Naive B cell (primary cell): Measurements from ENCODE around the gene PJVK. TPM values are rescaled to one million over a fixed set of nuclear protein-coding genes. Genes with fewer than 3 reads are reported as not detected.

ENCODE experiments used
- ATAC-seq, 2 donors: fragments of 150-1000 bp; cut with Tn5 transposase; 2 replicates each; pipeline ENCODE4 v1.10.0; 2021; ENCODE audit warnings: low read depth in 2 of 2, mild to moderate bottlenecking in 2 of 2, moderate library complexity in 2 of 2
- DNase-seq: peaks from one replicate; pipeline ENCODE4 v3.0.0; 2022
- H3K27ac Mint-ChIP-seq, 6 donors: one replicate each; pipeline ENCODE4 v1.8.0; 2020 to 2022; ENCODE audit warnings: mild to moderate bottlenecking in 6 of 6, mixed read lengths in 6 of 6, moderate library complexity in 5 of 6, inconsistent platforms in 2 of 6
- H3K27me3 Mint-ChIP-seq, 3 donors: one replicate each; pipeline ENCODE4 v1.8.0; 2021 to 2022; ENCODE audit warnings: mixed read lengths in 3 of 3, mild to moderate bottlenecking in 1 of 3
- H3K36me3 Mint-ChIP-seq, 2 donors: one replicate each; pipeline ENCODE4 v1.8.0; 2020 to 2022; ENCODE audit warnings: mixed read lengths in 2 of 2, inconsistent platforms in 1 of 2, mild to moderate bottlenecking in 1 of 2
- H3K4me1 Mint-ChIP-seq, 3 donors: one replicate each; pipeline ENCODE4 v1.8.0; 2020 to 2022; ENCODE audit warnings: mixed read lengths in 3 of 3, inconsistent platforms in 1 of 3, mild to moderate bottlenecking in 1 of 3, moderate library complexity in 1 of 3
- H3K4me3 Mint-ChIP-seq, 8 donors: one replicate each; pipeline ENCODE4 v1.8.0; 2020 to 2022; ENCODE audit warnings: mild to moderate bottlenecking in 8 of 8, mixed read lengths in 8 of 8, moderate library complexity in 8 of 8, inconsistent platforms in 2 of 8
- H3K9me3 Mint-ChIP-seq, 7 donors: one replicate each; pipeline ENCODE4 v1.8.0; 2020 to 2022; ENCODE audit warnings: mixed read lengths in 7 of 7, mild to moderate bottlenecking in 5 of 7, inconsistent platforms in 2 of 7, moderate library complexity in 1 of 7
- polyA plus RNA-seq, 6 donors: library from polyadenylated mRNA; unstranded; fragments of 300-500 nt; fragmentation: Illumina TruSeq; gene quantifications; one replicate each; pipeline ENCODE4 v1.2.3, GENCODE V29; 2021; ENCODE audit warnings: low read depth in 6 of 6

Gene PJVK
- polyA plus RNA-seq, 6 donors from 2014 or later, result 0.24 to 0.68 (median 0.46) TPM; not detected in 2

DNA sequence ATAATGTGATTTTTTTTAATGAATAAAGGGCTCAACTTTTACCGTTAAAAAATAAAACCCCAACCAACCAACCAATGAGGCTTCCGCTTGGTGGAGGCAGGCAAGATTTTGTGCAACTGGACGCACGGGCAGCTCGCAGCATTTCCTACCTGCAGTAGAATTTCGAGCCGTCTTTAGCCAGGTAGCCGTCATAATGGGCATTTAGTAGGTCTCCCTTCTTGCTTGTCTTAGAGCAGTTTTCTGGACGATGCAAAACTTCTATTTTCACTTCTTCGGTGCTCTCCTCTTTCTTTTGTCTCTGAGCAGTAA is 26.9 kb downstream of the PJVK start:
- Mint-ChIP-seq H3K4me1 (peaks cover 22 to 47% (median 39%) of the 10 kb centered on the region in 3 donors), H3K27me3 (no peaks in the 10 kb centered on the region), H3K36me3 (no peaks in the 10 kb centered on the region), H3K27ac (peak overlapping the region; percentile 96 to 100 (median 99)), H3K4me3 (peak overlapping the region; percentile 94 to 99 (median 98)), H3K9me3 (no peaks in the 10 kb centered on the region)
- DNase-seq (no peak), ATAC-seq (peak in 1 of 2 donors; percentile 0)

DNA sequence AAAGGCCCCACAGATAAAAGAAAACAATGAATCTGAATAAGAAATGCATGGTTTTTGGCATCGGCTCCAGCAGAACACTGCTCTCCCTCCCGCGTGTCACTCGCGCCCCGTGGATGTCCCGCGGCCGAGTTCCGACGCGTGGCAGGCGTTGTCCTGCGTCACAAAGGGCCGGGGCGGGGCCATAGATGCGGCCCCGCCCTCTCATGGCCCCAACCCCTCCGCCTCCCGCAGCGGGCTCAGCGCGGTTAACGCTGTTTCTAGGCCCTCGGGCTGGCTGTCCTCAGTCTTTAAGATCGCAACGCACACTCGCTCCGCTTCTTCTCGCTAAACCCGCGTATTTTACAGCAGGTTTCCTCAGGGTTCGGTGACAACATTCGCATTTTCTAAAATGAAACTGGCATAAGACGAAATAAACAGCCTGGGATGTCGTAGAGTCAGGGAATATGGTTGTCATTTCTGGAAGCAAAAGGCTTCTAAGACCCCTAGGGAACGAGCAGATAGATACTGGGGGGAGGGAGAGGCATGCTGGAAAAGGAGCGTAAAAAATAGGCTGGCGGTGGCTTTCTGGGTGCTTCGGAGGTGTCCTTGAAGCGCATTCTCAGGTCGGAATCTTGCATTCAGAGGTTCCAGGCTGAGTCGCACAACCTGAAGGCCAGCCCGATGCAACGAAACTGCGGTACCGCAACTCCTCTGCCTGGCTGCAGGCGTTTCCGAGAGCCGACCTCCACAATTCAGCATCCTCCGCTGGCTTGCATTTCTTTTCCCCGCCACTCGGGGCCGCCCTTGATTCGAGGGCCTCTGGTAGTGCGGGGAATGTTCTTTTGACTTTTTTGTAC is 27.5 kb downstream of the PJVK start, which contains the start of gene FKBP7:
Gene FKBP7, minus strand, starts transcription at position 162 of the 836 bp plus-strand sequence. Its CDS starts 101 bp downstream, at position 61.
- peak; percentile 75 to 78 for ATAC-seq
- peak; percentile 80 for DNase-seq
- Mint-ChIP-seq H3K27ac (peak within 1 kb of the TSS; percentile 96 to 100 (median 99)), H3K4me1 (peaks cover 22 to 48% (median 40%) of the 10 kb centered on the region in 3 donors), H3K9me3 (no peaks in the 10 kb centered on the region), H3K27me3 (no peaks in the 10 kb centered on the region), H3K4me3 (peak within 1 kb of the TSS; percentile 94 to 99 (median 98)), H3K36me3 (no peaks in the 10 kb centered on the region)

DNA sequence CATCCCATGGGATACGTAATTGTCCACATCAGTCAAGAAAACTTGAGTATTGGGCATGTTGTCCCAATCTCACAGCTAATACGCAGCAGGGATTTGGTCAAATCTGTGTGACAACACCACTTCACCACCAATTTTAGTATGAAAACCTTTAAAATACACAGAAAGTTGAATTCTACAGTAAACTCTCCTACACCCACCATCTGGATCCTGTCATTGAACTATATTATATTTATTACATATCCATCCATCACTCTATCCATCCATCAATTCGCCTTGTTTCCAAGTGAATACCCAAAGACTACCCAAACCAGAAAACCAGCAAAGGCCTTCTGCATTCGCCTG is 28.1 kb downstream of the PJVK start:
- peaks cover 22 to 48% (median 40%) of the 10 kb centered on the region in 3 donors for H3K4me1 Mint-ChIP-seq

DNA sequence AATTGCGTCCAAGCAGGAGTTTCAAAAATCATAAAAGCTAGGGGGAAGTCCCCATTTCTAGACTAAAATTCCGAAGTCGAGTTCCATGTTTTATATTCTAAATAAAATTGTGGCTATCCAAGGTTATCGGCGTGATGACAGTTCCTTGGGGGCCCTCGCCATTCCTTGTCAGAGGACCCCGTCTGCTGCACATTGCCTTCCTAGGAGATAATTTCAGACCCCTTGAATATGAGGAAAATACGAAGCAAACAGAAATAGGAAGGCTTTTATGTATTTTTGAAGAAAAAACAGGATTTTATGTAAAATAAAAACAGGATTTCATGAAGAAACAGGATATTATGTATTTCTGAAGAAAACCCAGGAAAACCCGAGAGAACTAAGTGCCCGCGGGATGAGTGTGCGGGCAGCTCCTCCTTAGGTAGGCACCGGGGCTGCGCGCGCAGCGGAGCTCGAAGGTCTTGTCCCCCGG is 28.6 kb downstream of the PJVK start:
- Mint-ChIP-seq H3K36me3 (no peaks in the 10 kb centered on the region), H3K27ac (peak overlapping the region; percentile 69 to 99 (median 96)), H3K4me1 (peaks cover 27 to 53% (median 44%) of the 10 kb centered on the region in 3 donors), H3K27me3 (no peaks in the 10 kb centered on the region), H3K4me3 (peak overlapping the region; percentile 94 to 99 (median 98)), H3K9me3 (no peaks in the 10 kb centered on the region)
- DNase-seq, result no peak
- no peak for ATAC-seq

More for the DNA sequence above, 28.1 kb downstream of the PJVK start:
- no peaks in the 10 kb centered on the region for H3K9me3 Mint-ChIP-seq
- ATAC-seq, result no peak
- no peaks in the 10 kb centered on the region for H3K27me3 Mint-ChIP-seq
- no peaks in the 10 kb centered on the region for H3K36me3 Mint-ChIP-seq
- no peak for DNase-seq
- peak overlapping the region; percentile 94 to 99 (median 98) for H3K4me3 Mint-ChIP-seq
- peak overlapping the region; percentile 96 to 100 (median 99) for H3K27ac Mint-ChIP-seq

DNA sequence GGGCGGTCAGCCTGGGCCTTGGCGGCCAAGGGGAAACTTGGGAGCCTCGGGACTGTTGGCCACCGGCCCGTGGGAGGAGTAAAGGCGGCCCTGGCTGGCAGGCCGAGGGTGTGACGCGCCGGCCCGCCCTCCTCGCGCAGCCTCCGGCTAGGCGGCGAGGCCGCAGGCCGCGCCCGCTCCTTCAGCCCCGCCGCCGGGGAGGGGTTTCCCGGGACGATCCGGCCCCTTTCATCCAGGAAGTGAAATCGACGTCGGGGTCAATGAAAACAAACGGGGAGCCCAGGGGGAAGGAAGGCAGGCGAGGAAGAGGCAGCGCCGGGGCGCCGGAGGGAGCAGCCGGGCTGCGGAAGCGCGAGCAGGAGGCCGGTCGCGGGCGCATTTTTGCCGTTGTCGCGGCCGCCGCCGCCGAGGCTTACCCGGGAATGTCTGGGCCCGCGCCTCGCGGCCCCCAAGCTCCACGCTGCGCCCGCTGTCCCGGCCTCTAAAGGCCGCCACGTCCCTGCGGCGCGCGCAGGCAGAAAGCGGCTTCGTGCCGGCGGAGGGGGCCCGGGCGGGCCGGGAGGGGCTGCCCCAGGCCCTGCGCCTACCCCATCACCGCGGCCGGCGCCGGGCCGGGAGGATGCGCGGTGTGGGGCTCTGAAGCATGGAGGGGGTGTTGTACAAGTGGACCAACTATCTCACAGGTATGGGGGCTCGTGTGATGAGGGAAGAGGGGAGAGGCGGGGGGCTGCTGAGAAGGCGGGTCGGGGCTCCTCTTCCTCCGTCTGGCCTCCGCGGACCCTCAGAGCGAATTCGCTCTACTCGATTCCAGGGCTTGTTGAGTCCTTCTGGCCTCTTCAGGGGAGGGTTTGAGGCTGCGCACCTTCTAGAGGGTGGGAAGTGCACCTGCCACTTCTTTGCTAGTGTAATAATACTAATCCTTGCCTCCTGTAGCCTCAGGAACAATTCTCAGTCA is 29.3 kb downstream of the PJVK start, which contains the start of gene PLEKHA3:
Gene PLEKHA3, plus strand, starts transcription at position 231 of the 955 bp plus-strand sequence. Its CDS starts 413 bp downstream, at position 644.
- DNase-seq, result peak; percentile 81
- Mint-ChIP-seq H3K4me3 (peak within 1 kb of the TSS; percentile 94 to 99 (median 98)), H3K9me3 (no peaks in the 10 kb centered on the region), H3K36me3 (no peaks in the 10 kb centered on the region), H3K27me3 (no peaks in the 10 kb centered on the region), H3K4me1 (peaks cover 27 to 53% (median 48%) of the 10 kb centered on the region in 3 donors), H3K27ac (peak within 1 kb of the TSS; percentile 96 to 100 (median 99))
- ATAC-seq, result peak; percentile 51 to 54

GRCh38 chr2:178482437-178482836 is 31.3 kb downstream of the PJVK start:
- Mint-ChIP-seq H3K4me1 (peaks cover 31 to 56% (median 55%) of the 10 kb centered on the region in 3 donors), H3K36me3 (peaks cover 13 to 15% of the 10 kb centered on the region in 2 donors), H3K27me3 (no peaks in the 10 kb centered on the region), H3K4me3 (peak overlapping the region in 6 of 8 donors; percentile 53 to 98 (median 96)), H3K9me3 (no peaks in the 10 kb centered on the region), H3K27ac (peak overlapping the region in 1 of 6 donors; percentile 96)
- no peak for ATAC-seq
- DNase-seq, result no peak

- no peak for DNase-seq
- H3K4me1 Mint-ChIP-seq, result peaks cover 26 to 50% (median 42%) of the 10 kb centered on the region in 3 donors
These were observed 33.3 kb downstream of the PJVK start for GRCh38 chr2:178484245-178485041.

DNA sequence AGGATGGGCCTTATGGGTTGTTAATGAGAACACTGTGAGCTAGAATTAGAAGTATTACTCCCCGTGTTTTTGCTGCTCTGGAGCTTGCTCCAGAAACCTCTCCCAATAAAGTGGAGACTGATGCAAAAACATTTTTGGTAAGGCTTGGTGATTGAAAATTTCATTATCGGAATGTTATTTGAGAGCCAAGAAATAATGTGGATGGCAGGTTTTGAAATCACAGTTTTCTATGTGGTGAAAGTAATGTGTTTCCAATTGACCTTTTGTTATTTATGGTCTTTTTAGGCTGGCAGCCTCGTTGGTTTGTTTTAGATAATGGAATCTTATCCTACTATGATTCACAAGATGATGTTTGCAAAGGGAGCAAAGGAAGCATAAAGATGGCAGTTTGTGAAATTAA is 34.2 kb downstream of the PJVK start:
- H3K27me3 Mint-ChIP-seq, result no peaks in the 10 kb centered on the region
- H3K9me3 Mint-ChIP-seq, result no peaks in the 10 kb centered on the region
- peaks cover 32 to 53% (median 38%) of the 10 kb centered on the region in 3 donors for H3K4me1 Mint-ChIP-seq
- H3K27ac Mint-ChIP-seq, result no peak overlapping the region
- DNase-seq (no peak), ATAC-seq (no peak)
- H3K36me3 Mint-ChIP-seq, result peaks cover 23 to 28% of the 10 kb centered on the region in 2 donors
- no peak overlapping the region for H3K4me3 Mint-ChIP-seq

More at GRCh38 chr2:178484245-178485041, 33.3 kb downstream of the PJVK start:
- Mint-ChIP-seq H3K27me3 (no peaks in the 10 kb centered on the region), H3K36me3 (peaks cover 18 to 21% of the 10 kb centered on the region in 2 donors), H3K9me3 (no peaks in the 10 kb centered on the region), H3K4me3 (no peak overlapping the region), H3K27ac (peak overlapping the region in 1 of 6 donors; percentile 32)
- no peak for ATAC-seq

GRCh38 chr2:178491612-178492011 is 40.4 kb downstream of the PJVK start:
- ATAC-seq (no peak), DNase-seq (no peak)
- Mint-ChIP-seq H3K27me3 (no peaks in the 10 kb centered on the region), H3K4me1 (peaks cover 6 to 12% (median 10%) of the 10 kb centered on the region in 3 donors), H3K4me3 (no peak overlapping the region), H3K9me3 (no peaks in the 10 kb centered on the region), H3K27ac (peak overlapping the region in 1 of 6 donors; percentile 29), H3K36me3 (peaks cover 24 to 43% of the 10 kb centered on the region in 2 donors)

- H3K36me3 Mint-ChIP-seq, result peaks cover 18 to 31% of the 10 kb centered on the region in 2 donors
- H3K9me3 Mint-ChIP-seq, result no peaks in the 10 kb centered on the region
- no peak overlapping the region for H3K4me3 Mint-ChIP-seq
- H3K4me1 Mint-ChIP-seq, result no peaks in the 10 kb centered on the region
- DNase-seq (no peak), ATAC-seq (no peak)
- no peaks in the 10 kb centered on the region for H3K27me3 Mint-ChIP-seq
- H3K27ac Mint-ChIP-seq, result peak overlapping the region in 2 of 6 donors; percentile 55 to 56
These were observed 44.9 kb downstream of the PJVK start for GRCh38 chr2:178496049-178496448.

- Mint-ChIP-seq H3K36me3 (peaks cover 28 to 43% of the 10 kb centered on the region in 2 donors), H3K4me3 (no peak overlapping the region), H3K27ac (peak overlapping the region in 1 of 6 donors; percentile 49), H3K27me3 (no peaks in the 10 kb centered on the region), H3K4me1 (no peaks in the 10 kb centered on the region), H3K9me3 (no peaks in the 10 kb centered on the region)
- DNase-seq (no peak), ATAC-seq (no peak)
These were observed 47.0 kb downstream of the PJVK start for GRCh38 chr2:178498137-178498536.

DNA sequence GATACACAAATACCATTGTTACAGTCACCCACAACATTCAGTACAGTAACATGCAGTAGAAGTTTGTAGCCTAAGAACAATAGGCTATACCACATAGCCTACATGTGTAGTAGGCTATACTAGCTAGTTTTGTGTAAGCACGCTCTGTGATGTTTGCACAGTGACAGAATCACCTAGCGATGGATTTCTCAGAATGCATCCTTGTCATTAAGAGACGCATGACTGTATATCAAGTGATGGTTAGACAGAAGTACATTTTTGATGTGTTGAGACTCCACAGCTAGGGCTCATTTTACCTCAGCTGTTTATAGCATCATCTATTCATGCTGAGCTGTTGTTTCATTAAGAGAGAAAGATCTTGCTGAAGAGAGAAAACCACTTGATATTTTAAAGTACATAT is 48.5 kb downstream of the PJVK start:
- Mint-ChIP-seq H3K4me1 (no peaks in the 10 kb centered on the region), H3K36me3 (peaks cover 28 to 36% of the 10 kb centered on the region in 2 donors), H3K27ac (peak overlapping the region in 1 of 6 donors; percentile 38), H3K27me3 (no peaks in the 10 kb centered on the region), H3K9me3 (no peaks in the 10 kb centered on the region), H3K4me3 (no peak overlapping the region)
- DNase-seq, result no peak
- no peak for ATAC-seq
